Ishikawa (cell line): Measurements from ENCODE around the gene KIF5C.

ENCODE experiments used
- CEBPB ChIP-seq: IDR thresholded peaks from 2 replicates; pipeline ENCODE4 v1.6.1; 2012
- CREB1 ChIP-seq: IDR thresholded peaks from 2 replicates; pipeline ENCODE4 v1.6.1; 2012; ENCODE audit warnings: low read depth
- EGR1 ChIP-seq: IDR thresholded peaks from 2 replicates; pipeline ENCODE4 v1.6.1; 2012
- EP300 ChIP-seq: IDR thresholded peaks from 2 replicates; pipeline ENCODE4 v1.6.1; 2012; ENCODE audit warnings: borderline replicate concordance
- FOXM1 ChIP-seq: IDR thresholded peaks from 2 replicates; pipeline ENCODE4 v1.6.1; 2012; ENCODE audit warnings: low read depth, borderline replicate concordance
- NFIC ChIP-seq: IDR thresholded peaks from 2 replicates; pipeline ENCODE4 v1.6.1; 2012
- RAD21 ChIP-seq: IDR thresholded peaks from 2 replicates; pipeline ENCODE4 v1.6.1; 2012; ENCODE audit warnings: low read depth
- TAF1 ChIP-seq: IDR thresholded peaks from 2 replicates; pipeline ENCODE4 v1.6.1; 2012; ENCODE audit warnings: low read depth, mild to moderate bottlenecking
- TCF12 ChIP-seq: IDR thresholded peaks from 2 replicates; pipeline ENCODE4 v1.6.1; 2012; ENCODE audit warnings: low read depth
- TEAD4 ChIP-seq: IDR thresholded peaks from 2 replicates; pipeline ENCODE4 v1.6.1; 2012
- YY1 ChIP-seq: IDR thresholded peaks from 2 replicates; pipeline ENCODE4 v1.6.1; 2012; ENCODE audit warnings: low read depth
- ZBTB7A ChIP-seq: IDR thresholded peaks from 2 replicates; pipeline ENCODE4 v1.6.1; 2012; ENCODE audit warnings: low read depth
- TF ChIP-seq, protein P1 (sequence below): IDR thresholded peaks from 2 replicates; pipeline ENCODE4 v1.6.1; 2012; ENCODE audit warnings: low read depth, mild to moderate bottlenecking
- TF ChIP-seq, protein P2 (sequence below): IDR thresholded peaks from 2 replicates; pipeline ENCODE4 v1.6.1; 2012
- TF ChIP-seq, protein P3 (sequence below): IDR thresholded peaks from 2 replicates; pipeline ENCODE4 v1.6.1; 2012

Gene KIF5C

DNA sequence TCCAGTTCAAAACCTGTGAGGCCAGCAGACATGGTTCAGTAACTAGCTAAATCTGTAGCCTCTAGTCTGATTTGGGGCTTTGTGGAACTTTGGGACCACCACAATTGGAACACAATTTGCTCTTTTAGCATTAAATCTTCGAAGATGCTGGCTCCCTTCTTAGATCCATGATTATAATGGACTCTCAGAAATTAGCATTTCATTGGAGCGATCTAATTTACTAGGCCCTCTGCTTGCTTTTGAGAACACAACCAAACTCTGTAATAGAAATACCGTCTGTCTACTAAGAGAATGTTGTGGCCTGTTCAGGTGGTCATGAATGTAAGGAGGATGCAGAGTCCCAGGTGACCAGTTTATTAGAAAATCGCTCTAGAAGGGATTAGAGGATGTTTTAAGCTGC lies 93.3 kb downstream of the KIF5C start:
- TF ChIP-seq CEBPB (no peak), YY1 (no peak)
- TF ChIP-seq, protein P1, sequence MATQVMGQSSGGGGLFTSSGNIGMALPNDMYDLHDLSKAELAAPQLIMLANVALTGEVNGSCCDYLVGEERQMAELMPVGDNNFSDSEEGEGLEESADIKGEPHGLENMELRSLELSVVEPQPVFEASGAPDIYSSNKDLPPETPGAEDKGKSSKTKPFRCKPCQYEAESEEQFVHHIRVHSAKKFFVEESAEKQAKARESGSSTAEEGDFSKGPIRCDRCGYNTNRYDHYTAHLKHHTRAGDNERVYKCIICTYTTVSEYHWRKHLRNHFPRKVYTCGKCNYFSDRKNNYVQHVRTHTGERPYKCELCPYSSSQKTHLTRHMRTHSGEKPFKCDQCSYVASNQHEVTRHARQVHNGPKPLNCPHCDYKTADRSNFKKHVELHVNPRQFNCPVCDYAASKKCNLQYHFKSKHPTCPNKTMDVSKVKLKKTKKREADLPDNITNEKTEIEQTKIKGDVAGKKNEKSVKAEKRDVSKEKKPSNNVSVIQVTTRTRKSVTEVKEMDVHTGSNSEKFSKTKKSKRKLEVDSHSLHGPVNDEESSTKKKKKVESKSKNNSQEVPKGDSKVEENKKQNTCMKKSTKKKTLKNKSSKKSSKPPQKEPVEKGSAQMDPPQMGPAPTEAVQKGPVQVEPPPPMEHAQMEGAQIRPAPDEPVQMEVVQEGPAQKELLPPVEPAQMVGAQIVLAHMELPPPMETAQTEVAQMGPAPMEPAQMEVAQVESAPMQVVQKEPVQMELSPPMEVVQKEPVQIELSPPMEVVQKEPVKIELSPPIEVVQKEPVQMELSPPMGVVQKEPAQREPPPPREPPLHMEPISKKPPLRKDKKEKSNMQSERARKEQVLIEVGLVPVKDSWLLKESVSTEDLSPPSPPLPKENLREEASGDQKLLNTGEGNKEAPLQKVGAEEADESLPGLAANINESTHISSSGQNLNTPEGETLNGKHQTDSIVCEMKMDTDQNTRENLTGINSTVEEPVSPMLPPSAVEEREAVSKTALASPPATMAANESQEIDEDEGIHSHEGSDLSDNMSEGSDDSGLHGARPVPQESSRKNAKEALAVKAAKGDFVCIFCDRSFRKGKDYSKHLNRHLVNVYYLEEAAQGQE, result no peak

DNA sequence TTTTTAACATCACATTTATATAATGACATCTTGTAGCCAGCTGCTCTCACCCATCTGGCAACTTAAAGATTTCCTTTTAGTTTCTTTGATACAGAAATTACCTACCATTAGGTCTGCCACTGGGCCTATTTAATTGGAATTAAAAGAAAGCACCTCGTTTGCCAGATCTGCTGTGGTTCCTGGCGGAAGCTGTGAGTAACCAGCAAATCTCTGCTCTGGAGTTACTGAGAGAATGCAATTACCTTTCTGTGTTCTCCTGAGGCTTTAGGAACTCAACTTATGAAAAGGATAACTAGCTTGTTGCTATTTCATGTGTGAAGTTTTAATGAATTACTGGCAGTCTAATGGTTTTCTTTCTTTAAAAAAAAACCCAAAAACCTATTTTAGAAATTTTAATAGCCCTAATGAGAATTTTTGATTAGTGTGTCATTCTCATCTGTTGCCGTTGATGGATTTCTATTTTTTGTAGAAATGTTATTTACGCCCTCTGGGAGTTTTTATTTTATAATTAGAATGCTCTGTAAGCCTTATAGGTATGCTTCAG lies 93.8 kb downstream of the KIF5C start:
- TF ChIP-seq FOXM1 (no peak), EP300 (no peak), RAD21 (no peak), YY1 (no peak), TCF12 (no peak), CREB1 (no peak), TAF1 (no peak), ZBTB7A (no peak), EGR1 (no peak), TEAD4 (no peak), NFIC (no peak), CEBPB (no peak)
- TF ChIP-seq, protein P2, sequence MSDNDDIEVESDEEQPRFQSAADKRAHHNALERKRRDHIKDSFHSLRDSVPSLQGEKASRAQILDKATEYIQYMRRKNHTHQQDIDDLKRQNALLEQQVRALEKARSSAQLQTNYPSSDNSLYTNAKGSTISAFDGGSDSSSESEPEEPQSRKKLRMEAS, result no peak
- TF ChIP-seq, protein P1, result no peak
- TF ChIP-seq, protein P3, sequence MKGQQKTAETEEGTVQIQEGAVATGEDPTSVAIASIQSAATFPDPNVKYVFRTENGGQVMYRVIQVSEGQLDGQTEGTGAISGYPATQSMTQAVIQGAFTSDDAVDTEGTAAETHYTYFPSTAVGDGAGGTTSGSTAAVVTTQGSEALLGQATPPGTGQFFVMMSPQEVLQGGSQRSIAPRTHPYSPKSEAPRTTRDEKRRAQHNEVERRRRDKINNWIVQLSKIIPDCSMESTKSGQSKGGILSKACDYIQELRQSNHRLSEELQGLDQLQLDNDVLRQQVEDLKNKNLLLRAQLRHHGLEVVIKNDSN, result no peak

DNA sequence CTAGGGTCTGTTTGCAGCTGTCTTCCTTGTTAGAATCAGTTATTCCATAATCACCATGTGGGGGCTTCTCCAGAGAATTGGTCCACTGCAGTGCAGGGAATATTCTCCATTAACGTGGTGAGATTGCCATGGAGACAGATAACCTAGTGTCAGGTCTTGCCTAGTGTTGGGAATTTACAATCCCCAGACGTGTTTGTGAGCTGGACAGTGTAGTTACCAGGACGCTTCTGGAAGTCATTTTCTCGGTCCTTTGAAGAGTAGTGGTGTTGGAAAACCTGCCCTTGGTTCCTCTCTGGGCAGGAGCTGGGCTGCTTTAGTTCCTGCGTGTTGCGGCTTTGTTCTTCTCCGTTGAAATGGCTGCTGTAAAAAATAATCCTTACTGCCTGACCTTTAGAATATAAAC lies 94.6 kb downstream of the KIF5C start:
- no peak for TF ChIP-seq EGR1
- TF ChIP-seq, protein P3, result no peak
- TF ChIP-seq TCF12, result no peak
- no peak for TF ChIP-seq ZBTB7A
- no peak for TF ChIP-seq TEAD4
- no peak for TF ChIP-seq CEBPB
- TF ChIP-seq EP300, result no peak

DNA sequence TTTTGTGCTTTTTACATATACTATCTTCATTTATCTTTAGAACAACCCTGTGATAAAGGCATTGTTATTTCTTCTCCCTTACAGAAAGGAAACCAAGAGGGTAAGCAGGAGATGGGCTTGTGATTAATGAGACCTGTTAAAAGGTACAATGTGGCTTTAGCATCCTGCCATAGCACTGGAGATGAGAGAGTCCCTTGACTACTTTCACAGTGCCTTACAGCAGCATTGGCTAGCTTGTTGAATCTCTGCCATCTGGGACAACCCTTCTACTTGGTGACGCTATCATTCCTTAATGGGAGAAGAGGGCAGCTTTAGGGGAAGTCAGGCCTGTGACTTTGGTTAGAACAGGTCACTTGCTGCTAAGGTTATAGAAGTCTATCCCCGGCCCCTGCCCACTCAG lies 95.4 kb downstream of the KIF5C start:
- TF ChIP-seq, protein P2, result no peak
- TF ChIP-seq ZBTB7A (no peak), NFIC (no peak), EGR1 (no peak), RAD21 (no peak), CEBPB (no peak), CREB1 (no peak), TCF12 (no peak), YY1 (no peak), TAF1 (no peak), EP300 (no peak), FOXM1 (no peak), TEAD4 (no peak)
- TF ChIP-seq, protein P1, result no peak
- TF ChIP-seq, protein P3, result no peak
